PC-9 (cell line): ENCODE results near the gene ACACB. TPM values are rescaled to one million over a fixed set of nuclear protein-coding genes. Genes with fewer than 3 reads are reported as not detected.
A peak's percentile ranks its signal among the peaks of the same experiment; 100 is the strongest.

Experiments used
- BruUV-seq: library from RNA; stranded (reverse); fragments of 400-500 nt; replicated peaks from 2 replicates; lab custom pipeline; 2021; lab: Mats Ljungman, UMichigan
- CTCF ChIA-PET: fragments of 300-600 bp; sonication (Branson Sonifier 250); formaldehyde crosslinking; loops from one replicate; lab custom pipeline; 2022; ENCODE audit warnings: antibody characterized with exemption; lab: Charles Lee
- POLR2A ChIA-PET: fragments of 300-600 bp; sonication (Branson Sonifier 250); formaldehyde crosslinking; loops from one replicate; lab custom pipeline; 2022; ENCODE audit warnings: antibody characterized with exemption; ENCODE audit not compliant: unreplicated experiment; lab: Charles Lee
- DNase-seq, 2 experiments: peaks; one replicate each; pipeline versions ENCODE4 v3.0.0 to v3.0.0-alpha.2; 2015 to 2022; ENCODE audit warnings: mixed read lengths in 1 of 2
- H2AFZ ChIP-seq: fragments of 200-600 bp; sonication (generic); 2 replicates; pipeline ENCODE4 v1.8.1; 2017; ENCODE audit warnings: antibody characterized with exemption
- H3F3A ChIP-seq: fragments of 200-600 bp; sonication (generic); 2 replicates; pipeline ENCODE4 v1.8.1; 2017; ENCODE audit warnings: antibody characterized with exemption, mild to moderate bottlenecking, low read depth; ENCODE audit not compliant: insufficient read depth
- H3K27ac ChIP-seq: fragments of 200-600 bp; sonication (generic); 2 replicates; pipeline ENCODE4 v1.6.1; 2016; ENCODE audit warnings: mixed run types
- H3K27me3 ChIP-seq: fragments of 200-600 bp; sonication (generic); 2 replicates; pipeline ENCODE4 v1.6.1; 2016; ENCODE audit warnings: low read depth, mixed run types; ENCODE audit not compliant: insufficient read depth
- H3K36me3 ChIP-seq: fragments of 200-600 bp; sonication (generic); 2 replicates; pipeline ENCODE4 v1.6.1; 2016; ENCODE audit warnings: low read depth, mixed run types
- H3K4me1 ChIP-seq: fragments of 200-600 bp; sonication (generic); replicated peaks from 2 replicates; pipeline ENCODE4 v1.6.1; 2016; ENCODE audit warnings: mixed run types; ENCODE audit not compliant: insufficient read depth
- H3K4me2 ChIP-seq: fragments of 200-600 bp; sonication (generic); 2 replicates; pipeline ENCODE4 v1.6.1; 2017; ENCODE audit warnings: mixed run types
- H3K4me3 ChIP-seq: fragments of 200-600 bp; sonication (generic); 2 replicates; pipeline ENCODE4 v1.6.1; 2016; ENCODE audit warnings: mixed run types
- H3K79me2 ChIP-seq: fragments of 200-600 bp; sonication (generic); 2 replicates; pipeline ENCODE4 v1.6.1; 2017; ENCODE audit warnings: low read depth, mixed run types
- H3K9me2 ChIP-seq: fragments of 200-600 bp; sonication (generic); 2 replicates; pipeline ENCODE4 v1.8.1; 2017; ENCODE audit warnings: mild to moderate bottlenecking; ENCODE audit not compliant: insufficient read depth
- H3K9me3 ChIP-seq: fragments of 200-600 bp; sonication (generic); 2 replicates; pipeline ENCODE4 v1.8.1; 2016; ENCODE audit warnings: low read depth; ENCODE audit not compliant: insufficient read depth
- H4K20me1 ChIP-seq: fragments of 200-600 bp; sonication (generic); 2 replicates; pipeline ENCODE4 v1.8.1; 2017; ENCODE audit not compliant: insufficient read depth
- EZH2 ChIP-seq: fragments of 200-600 bp; sonication (generic); IDR thresholded peaks from 2 replicates; pipeline ENCODE4 v1.8.0; 2017; ENCODE audit warnings: antibody characterized with exemption, low read depth
- intact Hi-C: fragments of 100-400 bp; cut with micrococcal nuclease; formaldehyde crosslinking; loops from one replicate; pipeline ENCODE4 v1.10.0; 2022; ENCODE audit not compliant: unreplicated experiment
- total RNA-seq: library from RNA; stranded (reverse); gene quantifications from 2 replicates; pipeline ENCODE4 v1.2.3, GENCODE V29; 2021
- TF ChIP-seq, protein P1 (sequence below): fragments of 200-600 bp; sonication (generic); conservative IDR thresholded peaks from 2 replicates; pipeline ENCODE4 v1.6.1; 2017; ENCODE audit warnings: mixed run types, antibody characterized with exemption, mild to moderate bottlenecking, moderate library complexity

Gene ACACB
- total RNA-seq, 1 experiment from 2014 or later: 13.8 TPM

DNA sequence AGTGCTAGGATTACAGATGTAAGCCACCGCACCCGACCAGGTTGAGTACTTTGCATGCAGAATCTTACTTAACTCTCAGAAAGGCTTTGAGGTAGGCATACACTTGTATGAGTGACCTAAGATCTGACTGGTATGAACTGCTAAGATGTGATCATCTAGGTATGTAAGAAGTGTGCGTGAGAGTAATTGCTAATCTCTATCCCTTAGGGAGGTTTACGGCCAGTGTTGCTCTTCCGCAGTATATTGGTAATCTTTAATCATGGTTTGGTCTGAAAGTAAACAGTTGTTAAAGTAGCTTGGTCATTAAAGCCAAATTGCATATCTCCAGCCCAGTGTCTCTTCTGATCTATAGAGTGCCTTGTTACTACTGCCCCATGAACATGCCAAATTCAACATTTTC, 11.2 kb upstream of the ACACB start:
- no peak for DNase-seq
- no peaks in the 10 kb centered on the region for H3F3A ChIP-seq
- peaks cover 3% of the 10 kb centered on the region; the same call in 1 of the 2 replicates for H3K79me2 ChIP-seq
- H3K36me3 ChIP-seq: peaks cover 6% of the 10 kb centered on the region; the same call in 1 of the 2 replicates
- POLR2A ChIA-PET: no interaction called here
- TF ChIP-seq EZH2: no peak
- TF ChIP-seq, protein P1, sequence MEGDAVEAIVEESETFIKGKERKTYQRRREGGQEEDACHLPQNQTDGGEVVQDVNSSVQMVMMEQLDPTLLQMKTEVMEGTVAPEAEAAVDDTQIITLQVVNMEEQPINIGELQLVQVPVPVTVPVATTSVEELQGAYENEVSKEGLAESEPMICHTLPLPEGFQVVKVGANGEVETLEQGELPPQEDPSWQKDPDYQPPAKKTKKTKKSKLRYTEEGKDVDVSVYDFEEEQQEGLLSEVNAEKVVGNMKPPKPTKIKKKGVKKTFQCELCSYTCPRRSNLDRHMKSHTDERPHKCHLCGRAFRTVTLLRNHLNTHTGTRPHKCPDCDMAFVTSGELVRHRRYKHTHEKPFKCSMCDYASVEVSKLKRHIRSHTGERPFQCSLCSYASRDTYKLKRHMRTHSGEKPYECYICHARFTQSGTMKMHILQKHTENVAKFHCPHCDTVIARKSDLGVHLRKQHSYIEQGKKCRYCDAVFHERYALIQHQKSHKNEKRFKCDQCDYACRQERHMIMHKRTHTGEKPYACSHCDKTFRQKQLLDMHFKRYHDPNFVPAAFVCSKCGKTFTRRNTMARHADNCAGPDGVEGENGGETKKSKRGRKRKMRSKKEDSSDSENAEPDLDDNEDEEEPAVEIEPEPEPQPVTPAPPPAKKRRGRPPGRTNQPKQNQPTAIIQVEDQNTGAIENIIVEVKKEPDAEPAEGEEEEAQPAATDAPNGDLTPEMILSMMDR: no peak
- no TSS peak for BruUV-seq
- H3K9me3 ChIP-seq: no peaks in the 10 kb centered on the region
- no peak overlapping the region for H2AFZ ChIP-seq
- H3K4me2 ChIP-seq: no peak overlapping the region
- H3K4me3 ChIP-seq: no peak overlapping the region
- no peaks in the 10 kb centered on the region for H4K20me1 ChIP-seq
- intact Hi-C loops: no loop called here
- CTCF ChIA-PET: no interaction called here
- no peak overlapping the region for H3K27ac ChIP-seq
- no peaks in the 10 kb centered on the region for H3K9me2 ChIP-seq
- H3K27me3 ChIP-seq: no peaks in the 10 kb centered on the region
- no peaks in the 10 kb centered on the region for H3K4me1 ChIP-seq

DNA sequence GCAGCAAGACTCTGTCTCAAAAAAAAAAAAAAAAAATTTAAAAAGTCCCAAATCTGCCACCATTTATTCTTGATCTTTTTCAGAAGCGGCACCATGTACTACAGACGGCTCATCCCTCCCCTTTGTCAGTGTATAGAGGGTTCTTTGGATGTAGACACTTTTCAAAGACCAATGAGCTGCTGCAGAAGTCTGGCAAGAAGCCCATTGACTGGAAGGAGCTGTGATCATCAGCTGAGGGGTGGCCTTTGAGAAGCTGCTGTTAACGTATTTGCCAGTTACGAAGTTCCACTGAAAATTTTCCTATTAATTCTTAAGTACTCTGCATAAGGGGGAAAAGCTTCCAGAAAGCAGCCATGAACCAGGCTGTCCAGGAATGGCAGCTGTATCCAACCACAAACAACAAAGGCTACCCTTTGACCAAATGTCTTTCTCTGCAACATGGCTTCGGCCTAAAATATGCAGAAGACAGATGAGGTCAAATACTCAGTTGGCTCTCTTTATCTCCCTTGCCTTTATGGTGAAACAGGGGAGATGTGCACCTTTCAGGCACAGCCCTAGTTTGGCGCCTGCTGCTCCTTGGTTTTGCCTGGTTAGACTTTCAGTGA, 6.5 kb upstream of the ACACB start:
- Histone ChIP-seq H3K36me3 (0 out of 2 replicates have a peak, but pooled peaks cover 2% of the 10 kb centered on the region), H3K9me2 (no peaks in the 10 kb centered on the region), H3K79me2 (no peaks in the 10 kb centered on the region), H3K9me3 (no peaks in the 10 kb centered on the region), H3K4me2 (no peak overlapping the region), H2AFZ (no peak overlapping the region), H3K27me3 (no peaks in the 10 kb centered on the region), H3K4me3 (no peak overlapping the region), H3F3A (peaks cover 7% of the 10 kb centered on the region; the same call in 1 of the 2 replicates), H3K27ac (no peak overlapping the region), H4K20me1 (no peaks in the 10 kb centered on the region), H3K4me1 (no peaks in the 10 kb centered on the region)
- ChIA-PET CTCF (no interaction called here), POLR2A (no interaction called here)
- TF ChIP-seq, protein P1: no peak
- TF ChIP-seq EZH2: no peak
- no TSS peak for BruUV-seq
- intact Hi-C loops: loop anchor here (5.0 kb wide), 1 partner anchor 152 kb away; no protein-coding TSS in a partner anchor
- DNase-seq: no peak

DNA sequence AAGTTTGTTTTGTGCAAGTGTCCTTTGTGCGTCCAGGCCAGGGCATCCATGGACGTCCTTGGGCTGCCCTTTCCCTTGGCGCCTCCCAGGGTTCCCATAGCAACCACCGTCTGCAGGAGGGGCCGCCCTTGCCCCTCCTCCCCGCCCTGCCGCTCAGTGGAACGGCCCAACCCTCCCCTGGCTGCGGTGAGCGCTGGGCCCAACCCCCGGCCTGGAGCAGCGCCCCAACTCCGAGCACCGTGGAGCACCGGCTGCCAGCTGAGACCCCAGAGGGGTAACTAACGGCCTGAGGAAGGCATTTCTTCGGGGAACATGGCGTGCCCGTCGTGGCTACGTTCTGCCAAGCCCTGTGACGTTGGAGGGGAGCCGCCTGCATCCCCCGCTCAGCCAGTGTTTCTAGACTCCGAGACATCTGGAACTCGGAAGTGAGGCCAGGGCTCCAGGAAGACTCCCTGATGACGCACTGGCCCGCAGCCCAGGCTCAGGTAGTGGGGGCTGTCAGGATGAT, 5.3 kb upstream of the ACACB start:
- Histone ChIP-seq H3K27ac (no peak overlapping the region), H3K4me3 (no peak overlapping the region), H3K36me3 (no peaks in the 10 kb centered on the region), H3K9me3 (no peaks in the 10 kb centered on the region), H3K4me1 (no peaks in the 10 kb centered on the region), H3K27me3 (no peaks in the 10 kb centered on the region), H3K4me2 (no peak overlapping the region), H3K79me2 (no peaks in the 10 kb centered on the region), H3F3A (peaks cover 7% of the 10 kb centered on the region; the same call in 1 of the 2 replicates), H2AFZ (no peak overlapping the region), H3K9me2 (no peaks in the 10 kb centered on the region), H4K20me1 (no peaks in the 10 kb centered on the region)
- no peak for TF ChIP-seq EZH2
- TF ChIP-seq, protein P1: no peak
- no TSS peak for BruUV-seq
- CTCF ChIA-PET: interaction anchor here (0.6 kb wide), 1 partner anchor 14 kb away, joined by 5 read pairs; the partner anchor contains the start of gene UNG
- peak in 1 of 2 experiments; percentile 61 for DNase-seq
- POLR2A ChIA-PET: no interaction called here
- intact Hi-C loops: loop anchor here (5.0 kb wide), 1 partner anchor 151 kb away; no protein-coding TSS in a partner anchor
